GM12892 (cell line): ENCODE results near the gene GPNMB.
"Not testable (repeated sequence)": the region's sequence is repeated elsewhere in the genome, so short reads cannot be mapped to it uniquely, and the experiment has no call there.

Experiments used
- DNase-seq: peaks from one replicate; pipeline ENCODE4 v3.0.0; 2011; ENCODE audit not compliant: insufficient read length
- FAIRE-seq: peaks from 2 replicates; lab custom pipeline; 2011; peaks lifted over from hg19 to GRCh38; lab: Jason Lieb, UNC
- POLR2A ChIP-seq: IDR thresholded peaks from 2 replicates; pipeline ENCODE4 v1.6.1; 2011; ENCODE audit warnings: low read depth, low read length, control low read depth
- POLR2AphosphoS5 ChIP-seq: IDR thresholded peaks from 2 replicates; pipeline ENCODE4 v1.6.1; 2011; ENCODE audit warnings: low read depth, low read length, control low read depth
- TAF1 ChIP-seq: IDR thresholded peaks from 2 replicates; pipeline ENCODE4 v1.6.1; 2011; ENCODE audit warnings: low read depth, mild to moderate bottlenecking, control low read depth, low read length, borderline replicate concordance

The GPNMB gene

DNA sequence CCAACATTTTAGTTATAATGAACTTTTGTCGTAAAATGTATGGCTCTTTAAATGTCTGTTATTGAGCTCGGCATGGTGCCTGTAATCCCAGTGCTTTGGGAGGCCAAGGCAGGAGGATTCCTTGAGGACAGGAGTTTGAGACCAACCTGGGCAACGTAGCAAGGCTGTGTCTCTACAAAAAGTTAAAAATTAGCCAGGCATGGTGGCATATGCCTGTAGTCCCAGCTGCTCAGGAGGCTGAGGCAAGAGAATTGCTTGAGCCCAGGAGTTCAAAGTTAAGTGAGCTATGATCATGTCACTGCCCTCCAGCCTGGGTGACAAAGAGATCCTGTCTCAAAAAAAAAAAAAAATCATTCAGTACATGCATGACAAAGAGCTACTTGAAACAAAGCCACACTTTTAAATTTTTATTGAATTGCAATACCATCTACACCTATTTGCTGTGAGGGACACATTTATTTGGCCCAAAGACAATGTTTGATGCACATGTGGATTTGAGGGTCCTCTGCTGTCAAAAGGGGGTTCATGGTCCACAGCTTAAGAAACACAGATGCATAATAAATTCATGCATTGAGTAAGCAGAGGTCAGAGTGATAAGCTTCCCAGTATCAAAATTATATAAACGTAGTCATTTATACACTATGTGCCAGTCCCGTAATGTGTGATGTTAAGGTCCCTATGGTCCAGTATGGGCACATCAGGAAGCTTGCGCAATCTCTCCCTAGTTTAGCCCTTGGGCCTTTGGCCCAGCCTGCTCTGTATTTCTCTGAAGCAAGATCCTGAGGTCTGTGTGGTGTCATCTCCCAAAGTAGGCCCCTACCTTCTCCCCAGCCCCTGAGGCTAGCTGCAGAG, 48.2 kb downstream of the GPNMB start:
- DNase-seq (no peak), FAIRE-seq (no peak)
- TF ChIP-seq POLR2A (no peak), TAF1 (no peak), POLR2AphosphoS5 (no peak)

DNA sequence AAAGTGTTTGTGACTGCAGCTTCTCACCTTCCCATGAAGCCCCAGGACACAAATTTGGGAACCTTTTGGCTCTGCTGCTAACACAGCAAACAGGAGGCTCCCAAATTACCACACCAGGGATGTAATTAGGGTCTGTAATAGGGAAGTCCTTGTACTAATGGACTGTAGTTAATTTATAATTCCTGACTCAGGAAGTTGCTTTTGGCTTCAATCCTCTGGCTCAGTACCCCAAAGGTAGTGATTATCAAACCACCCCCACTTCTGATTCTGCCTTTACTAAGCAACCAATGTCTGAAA, 48.8 kb downstream of the GPNMB start:
- no peak for DNase-seq
- no peak for TF ChIP-seq POLR2A
- no peak for TF ChIP-seq POLR2AphosphoS5
- no peak for TF ChIP-seq TAF1
- FAIRE-seq = no peak

- DNase-seq (no peak), FAIRE-seq (peak; percentile 14)
- TF ChIP-seq POLR2A = no peak
- no peak for TF ChIP-seq TAF1
- TF ChIP-seq POLR2AphosphoS5 = no peak
Observed at GRCh38 chr7:23298141-23298881, 51.7 kb downstream of the GPNMB start.

DNA sequence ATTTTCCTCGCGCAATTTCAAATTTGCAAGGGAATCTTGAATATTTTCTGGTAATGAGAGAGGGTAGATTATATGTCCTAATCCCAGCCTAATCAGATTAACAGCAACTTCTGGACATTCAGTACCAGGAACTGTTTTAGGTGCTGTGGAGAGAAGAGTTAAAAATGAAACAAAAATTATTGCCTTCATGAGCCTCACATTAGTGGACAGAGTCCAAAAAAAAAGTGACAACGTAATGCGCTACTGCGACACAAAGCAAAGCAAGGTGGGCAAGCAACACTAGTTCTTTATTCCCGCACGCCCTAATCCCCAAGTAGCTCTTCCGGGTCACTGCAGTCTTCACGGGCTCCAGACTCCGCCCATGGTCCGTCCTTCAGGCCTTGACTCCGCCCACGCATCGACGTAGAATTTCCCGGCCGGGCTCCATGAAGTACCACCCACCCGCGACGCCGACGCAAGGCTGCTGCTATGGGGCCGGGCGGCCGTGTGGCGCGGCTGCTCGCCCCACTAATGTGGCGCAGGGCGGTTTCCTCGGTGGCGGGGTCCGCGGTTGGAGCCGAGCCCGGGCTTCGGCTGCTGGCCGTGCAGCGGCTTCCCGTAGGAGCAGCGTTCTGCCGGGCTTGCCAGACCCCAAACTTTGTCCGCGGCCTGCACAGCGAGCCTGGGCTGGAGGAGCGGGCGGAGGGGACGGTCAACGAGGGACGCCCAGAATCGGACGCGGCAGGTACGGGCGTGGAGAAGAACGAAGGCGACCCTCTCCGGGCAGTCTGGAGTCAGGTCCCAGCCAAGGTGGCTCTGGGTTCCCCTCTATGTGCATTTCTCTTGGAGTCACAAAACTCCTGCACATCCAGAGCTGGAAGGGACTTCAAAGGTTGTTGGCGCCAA, 52.6 kb downstream of the GPNMB start, which contains the start of gene MALSU1:
TSS of gene MALSU1 (plus strand) at position 455 of the 885 bp plus-strand sequence. CDS start at position 469, 14 bp downstream.
- FAIRE-seq (peak; percentile 94), DNase-seq (peak; percentile 87)
- TF ChIP-seq POLR2AphosphoS5 (peak; percentile 87), POLR2A (peak; percentile 94), TAF1 (peak; percentile 64; the same call in 1 of the 2 replicates)

GRCh38 chr7:23299770-23300300, 53.3 kb downstream of the GPNMB start:
- DNase-seq (no peak), FAIRE-seq (no peak)
- no peak for TF ChIP-seq POLR2A
- TF ChIP-seq POLR2AphosphoS5 = no peak
- TF ChIP-seq TAF1 = no peak

DNA sequence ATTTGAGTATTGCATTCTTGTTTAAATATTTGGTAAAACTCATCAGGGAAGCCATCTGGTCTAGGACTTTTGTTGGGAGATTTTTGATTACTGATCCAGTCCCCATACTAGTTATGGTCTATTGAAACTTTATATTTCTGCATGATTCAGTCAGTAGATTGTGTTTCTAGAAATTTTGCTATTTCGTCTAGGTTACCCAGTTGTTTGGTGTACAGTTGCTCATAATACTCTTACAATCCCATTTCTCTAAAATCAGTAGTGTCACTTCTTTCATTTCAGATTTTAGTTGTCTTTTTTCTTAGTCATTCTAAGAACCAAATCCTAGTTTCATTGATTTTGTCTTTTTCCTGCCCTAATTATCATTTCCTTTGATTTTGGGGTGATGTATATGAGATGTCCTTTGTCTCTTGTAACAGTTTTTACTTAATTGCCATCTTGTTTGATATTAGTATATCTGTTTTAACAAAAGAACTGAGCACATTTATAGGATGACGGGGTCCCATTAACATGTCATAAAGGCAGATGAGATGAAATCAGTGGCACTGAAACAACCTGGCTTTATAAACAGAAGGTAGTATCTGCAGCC, 60.5 kb downstream of the GPNMB start:
- no peak for DNase-seq
- TF ChIP-seq TAF1 = no peak
- TF ChIP-seq POLR2AphosphoS5 = no peak
- no peak for TF ChIP-seq POLR2A
- FAIRE-seq = no peak

GRCh38 chr7:23308754-23309153, 62.2 kb downstream of the GPNMB start:
- FAIRE-seq (no peak), DNase-seq (no peak)
- TF ChIP-seq POLR2A = no peak
- no peak for TF ChIP-seq TAF1
- TF ChIP-seq POLR2AphosphoS5 = no peak

- DNase-seq, FAIRE-seq: not testable (repeated sequence)
Observed at GRCh38 chr7:23312141-23312540, 65.6 kb downstream of the GPNMB start.

GRCh38 chr7:23315366-23315765, 68.8 kb downstream of the GPNMB start:
- DNase-seq (no peak), FAIRE-seq (no peak)
- no peak for TF ChIP-seq POLR2AphosphoS5
- TF ChIP-seq TAF1 = no peak
- no peak for TF ChIP-seq POLR2A
